ENCODE data around the gene RAPSN. TPM values are rescaled to one million over a fixed set of nuclear protein-coding genes. Genes with fewer than 3 reads are reported as not detected.
A peak's percentile ranks its signal among the peaks of the same experiment; 100 is the strongest.

RAPSN gene
- total RNA-seq, 6 donors from 2014 or later, result 0.30 to 1.1 (median 1.0) TPM; not detected in 3

GRCh38 chr11:47425611-47426010 lies 23.3 kb downstream of the RAPSN start:
- H3K36me3 ChIP-seq, result peaks cover 22 to 42% (median 32%) of the 10 kb centered on the region in 4 donors
- DNase-seq, result no peak
- H3K27ac ChIP-seq, result peak overlapping the region; percentile 85 to 94 (median 93)
- no peak for ATAC-seq (ENCODE audit: low FRiP score in 2 of 2)
- peak overlapping the region; percentile 56 to 94 (median 82) for H3K4me3 ChIP-seq
- TF ChIP-seq, protein P1, sequence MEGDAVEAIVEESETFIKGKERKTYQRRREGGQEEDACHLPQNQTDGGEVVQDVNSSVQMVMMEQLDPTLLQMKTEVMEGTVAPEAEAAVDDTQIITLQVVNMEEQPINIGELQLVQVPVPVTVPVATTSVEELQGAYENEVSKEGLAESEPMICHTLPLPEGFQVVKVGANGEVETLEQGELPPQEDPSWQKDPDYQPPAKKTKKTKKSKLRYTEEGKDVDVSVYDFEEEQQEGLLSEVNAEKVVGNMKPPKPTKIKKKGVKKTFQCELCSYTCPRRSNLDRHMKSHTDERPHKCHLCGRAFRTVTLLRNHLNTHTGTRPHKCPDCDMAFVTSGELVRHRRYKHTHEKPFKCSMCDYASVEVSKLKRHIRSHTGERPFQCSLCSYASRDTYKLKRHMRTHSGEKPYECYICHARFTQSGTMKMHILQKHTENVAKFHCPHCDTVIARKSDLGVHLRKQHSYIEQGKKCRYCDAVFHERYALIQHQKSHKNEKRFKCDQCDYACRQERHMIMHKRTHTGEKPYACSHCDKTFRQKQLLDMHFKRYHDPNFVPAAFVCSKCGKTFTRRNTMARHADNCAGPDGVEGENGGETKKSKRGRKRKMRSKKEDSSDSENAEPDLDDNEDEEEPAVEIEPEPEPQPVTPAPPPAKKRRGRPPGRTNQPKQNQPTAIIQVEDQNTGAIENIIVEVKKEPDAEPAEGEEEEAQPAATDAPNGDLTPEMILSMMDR (IDR thresholded peaks at IDR 0.05), result no peak
- TF ChIP-seq POLR2A (IDR thresholded peaks at IDR 0.05) (no peak), EP300 (IDR thresholded peaks at IDR 0.05) (no peak), POLR2AphosphoS5 (IDR thresholded peaks at IDR 0.05) (no peak)
- no peaks in the 10 kb centered on the region for H3K27me3 ChIP-seq
- WGBS, 2 donors, result 0 to 1% methylated on average over 14 of the region's 14 CpGs
- peaks cover 10 to 30% (median 12%) of the 10 kb centered on the region in 4 donors for H3K4me1 ChIP-seq
- H3K9me3 ChIP-seq, result no peaks in the 10 kb centered on the region

GRCh38 chr11:47418454-47419259 lies 30.3 kb downstream of the RAPSN start:
- 88 to 93% methylated on average over 8 to 19 of the region's 23 CpGs for WGBS, 2 donors
- H3K4me1 ChIP-seq, result peaks cover 20 to 50% (median 26%) of the 10 kb centered on the region in 4 donors
- DNase-seq (peak in 1 of 2 donors; percentile 47), ATAC-seq (ENCODE audit: low FRiP score in 2 of 2) (no peak)
- no peaks in the 10 kb centered on the region for H3K9me3 ChIP-seq
- no peaks in the 10 kb centered on the region for H3K27me3 ChIP-seq
- peaks cover 30 to 94% (median 75%) of the 10 kb centered on the region in 4 donors for H3K36me3 ChIP-seq
- H3K4me3 ChIP-seq, result no peak overlapping the region
- TF ChIP-seq, protein P1 (IDR thresholded peaks at IDR 0.05), result no peak
- TF ChIP-seq POLR2AphosphoS5 (IDR thresholded peaks at IDR 0.05) (no peak), EP300 (IDR thresholded peaks at IDR 0.05) (no peak), POLR2A (IDR thresholded peaks at IDR 0.05) (no peak)
- H3K27ac ChIP-seq, result peak overlapping the region in 1 of 4 donors; percentile 79

GRCh38 chr11:47417712-47418111 lies 31.2 kb downstream of the RAPSN start:
- H3K36me3 ChIP-seq, result peaks cover 26 to 94% (median 73%) of the 10 kb centered on the region in 4 donors
- DNase-seq (no peak), ATAC-seq (ENCODE audit: low FRiP score in 2 of 2) (no peak)
- H3K4me1 ChIP-seq, result peaks cover 22 to 54% (median 26%) of the 10 kb centered on the region in 4 donors
- no peaks in the 10 kb centered on the region for H3K9me3 ChIP-seq
- TF ChIP-seq, protein P1 (IDR thresholded peaks at IDR 0.05), result no peak
- no peak for TF ChIP-seq POLR2A (IDR thresholded peaks at IDR 0.05)
- no peak for TF ChIP-seq POLR2AphosphoS5 (IDR thresholded peaks at IDR 0.05)
- TF ChIP-seq EP300 (IDR thresholded peaks at IDR 0.05), result no peak
- no peaks in the 10 kb centered on the region for H3K27me3 ChIP-seq
- no peak overlapping the region for H3K4me3 ChIP-seq
- 87 to 92% methylated on average over 6 of the region's 6 CpGs for WGBS, 2 donors
- peak overlapping the region in 3 of 4 donors; percentile 49 to 89 (median 79) for H3K27ac ChIP-seq

- TF ChIP-seq, protein P1 (IDR thresholded peaks at IDR 0.05), result no peak
- TF ChIP-seq POLR2A (IDR thresholded peaks at IDR 0.05) (peak in 1 of 4 donors; percentile 43), POLR2AphosphoS5 (IDR thresholded peaks at IDR 0.05) (peak; percentile 62 to 68), EP300 (IDR thresholded peaks at IDR 0.05) (peak in 1 of 4 donors; percentile 53)
- ATAC-seq (ENCODE audit: low FRiP score in 2 of 2) (peak; percentile 86 to 90), DNase-seq (peak; percentile 82 to 92)
- H3K4me1 ChIP-seq, result peaks cover 25 to 50% (median 34%) of the 10 kb centered on the region in 4 donors
- WGBS, 2 donors, result 22 to 45% methylated on average over 5 to 13 of the region's 13 CpGs
- no peak overlapping the region for H3K4me3 ChIP-seq
- H3K27me3 ChIP-seq, result no peaks in the 10 kb centered on the region
- H3K27ac ChIP-seq, result peak overlapping the region; percentile 79 to 90 (median 86)
- H3K9me3 ChIP-seq, result no peaks in the 10 kb centered on the region
- H3K36me3 ChIP-seq, result peaks cover 14 to 93% (median 63%) of the 10 kb centered on the region in 4 donors
These were observed 32.9 kb downstream of the RAPSN start for GRCh38 chr11:47415949-47416472.

Data from upper lobe of left lung (tissue), 6 donors.